ENCODE results near the gene SLC16A2.
A peak's percentile ranks its signal among the peaks of the same experiment; 100 is the strongest.

The SLC16A2 gene

DNA sequence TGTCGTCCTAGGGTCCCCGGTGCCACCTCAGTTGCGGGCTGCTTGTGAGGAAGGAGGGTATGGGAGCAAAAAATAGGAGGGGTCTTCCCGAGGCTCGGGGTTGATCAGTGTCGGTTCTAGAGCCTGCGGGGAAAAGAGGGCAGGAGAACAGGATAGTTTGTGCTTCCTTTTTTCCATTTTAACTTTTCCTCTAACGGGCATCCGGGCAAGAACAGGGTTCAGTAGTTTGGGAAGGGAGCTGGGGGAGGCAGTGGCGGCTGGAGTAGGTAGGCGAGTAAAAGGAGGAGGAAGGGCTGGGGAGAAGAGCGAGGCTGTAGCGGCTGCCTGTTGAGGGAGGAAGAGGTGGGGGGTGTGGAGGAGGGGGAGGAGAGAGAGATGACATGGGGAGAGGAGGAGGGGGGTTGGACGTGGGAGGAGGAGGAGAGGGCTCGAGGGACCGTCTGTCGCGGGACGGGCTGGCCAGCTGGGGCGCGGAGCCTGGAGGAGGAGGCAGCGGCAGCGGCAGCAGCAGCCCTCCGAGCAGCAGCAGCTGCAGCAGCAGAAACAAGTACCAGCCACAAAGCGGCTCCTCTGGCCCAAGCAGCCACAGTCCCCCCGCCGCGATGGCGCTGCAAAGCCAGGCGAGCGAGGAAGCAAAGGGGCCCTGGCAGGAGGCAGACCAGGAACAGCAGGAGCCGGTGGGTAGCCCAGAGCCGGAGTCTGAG, at the start of gene SLC16A2:
SLC16A2 (plus strand) TSS at position 458 of the 704 bp plus-strand sequence; CDS start at position 603, 145 bp downstream.
- DNase-seq (ENCODE audit: low read depth in 2 of 2), result no peak

DNA sequence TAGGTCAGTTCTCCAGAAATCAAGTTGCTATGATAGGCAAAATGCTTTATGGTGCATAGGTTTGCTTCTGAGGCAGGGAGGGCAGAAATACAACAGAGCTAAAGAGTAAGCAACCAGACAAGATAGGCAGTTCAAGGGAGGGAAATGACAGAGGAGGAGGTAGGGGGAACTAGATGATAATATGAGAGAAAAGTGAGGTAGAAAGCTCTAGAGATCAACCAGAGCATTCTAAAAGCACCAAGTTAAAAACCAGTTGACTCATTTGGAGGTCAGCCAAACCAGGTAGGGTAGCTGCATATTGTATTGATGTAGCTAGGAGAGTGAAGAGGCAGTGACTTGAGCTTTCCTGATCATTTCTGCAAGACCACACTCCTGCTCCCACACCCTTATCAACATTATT, 49.0 kb upstream of the SLC16A2 start:
- DNase-seq (ENCODE audit: low read depth in 2 of 2), result no peak

DNA sequence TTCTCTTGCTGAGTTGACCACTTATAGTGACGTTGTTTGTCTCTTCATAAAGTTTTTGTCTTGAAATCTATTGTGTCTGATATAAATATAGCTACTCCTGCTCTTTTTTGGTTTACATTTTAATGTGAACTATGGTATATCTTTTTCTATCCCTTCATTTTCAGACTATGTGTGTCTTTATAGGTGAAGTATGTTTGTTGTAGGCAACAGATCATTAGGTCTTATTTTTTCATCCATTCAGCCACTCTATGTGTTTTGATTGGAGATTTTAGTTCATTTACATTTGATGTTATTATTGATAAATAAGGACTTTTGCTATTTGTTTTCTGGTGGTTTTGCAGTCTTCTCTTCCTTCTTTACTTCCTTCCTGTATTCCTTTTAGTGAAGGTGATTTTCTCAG, 44.0 kb upstream of the SLC16A2 start:
- no peak for DNase-seq (ENCODE audit: low read depth in 2 of 2)

DNA sequence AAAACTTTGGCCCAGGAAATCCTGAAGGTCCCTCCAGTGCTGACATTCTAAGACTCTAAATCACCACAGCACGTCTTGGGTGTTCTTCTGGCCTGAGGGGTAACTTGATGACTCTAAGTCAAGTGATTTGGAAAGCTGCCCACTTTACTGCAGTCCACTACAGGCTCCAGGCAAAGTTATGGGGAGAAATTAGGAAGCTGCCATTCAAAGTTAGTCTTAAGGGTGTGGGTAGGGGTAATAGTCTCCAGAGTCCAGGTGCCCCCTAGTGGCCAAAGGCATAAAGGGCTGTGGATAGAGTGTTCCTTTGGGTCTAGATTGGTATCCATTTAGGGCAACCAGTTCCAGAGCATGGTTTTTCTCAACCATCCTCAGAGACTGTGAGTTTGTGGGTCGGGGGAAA, 38.7 kb upstream of the SLC16A2 start:
- DNase-seq (ENCODE audit: low read depth in 2 of 2), result peak; percentile 7 to 22

DNA sequence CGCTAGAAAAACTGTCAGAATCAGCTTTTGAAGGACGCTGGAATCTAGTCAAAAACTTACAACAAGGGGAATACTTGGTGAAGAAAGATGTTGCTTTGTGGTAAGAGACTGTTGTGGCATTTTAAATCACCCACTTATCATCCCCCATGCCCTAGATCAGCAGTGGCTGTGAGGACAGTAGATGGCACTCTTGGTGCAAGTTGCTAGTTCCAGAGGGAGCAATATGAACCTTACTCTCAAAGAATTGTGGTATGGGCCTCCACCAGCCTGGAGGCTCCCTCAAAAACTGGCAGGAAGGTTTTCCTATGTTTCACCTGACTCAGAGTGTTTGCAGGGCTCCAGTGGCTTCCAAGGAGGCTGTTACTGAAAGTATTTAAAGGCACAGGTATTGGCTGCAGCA, 37.7 kb upstream of the SLC16A2 start:
- no peak for DNase-seq (ENCODE audit: low read depth in 2 of 2)

DNA sequence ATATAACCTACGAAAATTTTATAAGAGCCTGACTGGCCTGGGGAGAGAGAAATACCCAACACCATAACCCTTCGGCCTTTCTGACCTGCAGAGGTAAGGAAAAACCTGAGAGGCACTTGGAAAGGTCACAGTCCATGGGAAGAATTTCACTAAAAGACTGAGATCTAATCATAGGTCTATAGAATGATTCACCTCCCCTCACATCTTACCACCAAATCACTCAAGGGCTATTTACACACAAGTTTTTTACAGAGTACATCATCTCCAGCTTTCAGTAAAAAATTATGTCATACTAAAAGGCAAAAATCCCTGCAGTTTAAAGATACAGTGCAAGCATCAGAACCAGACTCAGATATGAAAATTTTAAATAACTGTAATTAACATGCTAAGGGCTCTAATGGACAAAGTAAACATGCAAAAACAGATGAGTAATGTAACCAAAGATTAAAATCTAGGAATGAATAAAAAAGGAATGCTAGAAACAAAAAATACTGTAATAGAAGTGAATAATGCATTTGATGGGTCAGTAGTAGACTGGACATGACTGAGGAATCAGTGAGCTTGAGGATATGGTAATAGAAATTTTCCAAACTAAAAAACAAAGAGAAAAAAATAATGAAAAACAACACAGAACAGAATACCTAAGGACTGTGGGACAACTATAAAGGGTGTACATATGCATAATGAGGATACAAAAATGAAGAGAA, 32.1 kb upstream of the SLC16A2 start:
- no peak for DNase-seq (ENCODE audit: low read depth in 2 of 2)

DNA sequence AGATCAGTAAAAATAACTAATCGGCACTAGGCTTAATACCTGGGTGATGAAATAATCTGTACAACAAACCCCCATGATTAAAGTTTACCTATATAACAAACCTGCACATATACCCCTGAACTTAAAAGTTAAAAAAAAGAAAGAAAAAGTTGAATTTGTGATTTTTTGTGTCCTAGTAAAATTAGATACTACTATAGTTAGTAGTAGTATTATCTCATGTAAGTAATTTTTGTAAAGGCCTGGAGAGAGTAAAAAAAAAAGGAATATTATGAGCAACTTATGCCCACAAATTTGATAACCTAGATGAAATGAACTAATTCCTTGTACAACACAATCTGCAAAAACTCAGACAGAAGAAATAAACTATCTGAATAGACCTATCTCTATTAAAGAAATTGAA, 25.7 kb upstream of the SLC16A2 start:
- no peak for DNase-seq (ENCODE audit: low read depth in 2 of 2)

DNA sequence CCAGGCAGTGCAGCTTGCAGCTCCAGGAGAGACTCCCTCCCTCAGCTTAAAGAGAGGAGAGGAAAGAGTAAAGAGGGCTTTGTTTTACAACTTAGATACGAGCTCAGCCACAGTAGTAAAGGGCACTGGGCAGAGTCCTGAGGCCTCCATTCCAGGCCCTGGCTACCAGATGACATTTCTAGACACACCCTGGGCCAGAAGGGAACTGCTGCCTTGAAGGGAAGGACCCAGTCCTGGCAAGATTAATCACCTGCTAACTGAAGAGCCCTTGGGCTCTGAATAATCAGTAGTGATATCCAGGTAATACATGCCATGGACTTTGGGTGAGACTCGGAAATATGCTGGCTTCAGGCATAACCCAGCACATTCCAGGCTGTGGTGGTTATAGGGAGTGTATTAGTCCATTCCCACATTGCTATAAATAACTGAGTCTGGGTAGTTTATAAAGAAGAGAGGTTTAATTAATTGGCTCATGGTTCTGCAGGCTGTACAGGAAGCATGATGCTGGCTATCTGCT, 15.3 kb upstream of the SLC16A2 start:
- no peak for DNase-seq (ENCODE audit: low read depth in 2 of 2)

DNA sequence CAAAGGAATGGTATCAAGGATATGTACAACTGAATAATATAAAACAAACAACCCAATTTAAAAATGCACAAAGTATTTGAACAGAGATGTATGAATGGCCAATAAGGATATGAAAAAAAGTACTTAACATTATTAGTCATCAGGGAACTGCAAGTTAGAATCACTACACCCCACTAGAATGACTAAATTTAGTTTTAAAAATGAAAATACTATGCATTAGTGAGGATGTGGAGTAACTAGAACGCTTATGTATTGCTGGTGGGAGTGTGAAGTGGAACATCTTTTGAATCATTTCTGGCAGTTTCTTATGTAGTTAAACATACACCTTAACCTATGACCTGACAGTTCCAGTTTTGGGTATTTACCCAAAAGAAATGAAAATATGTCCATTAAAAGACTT, 13.0 kb upstream of the SLC16A2 start:
- no peak for DNase-seq (ENCODE audit: low read depth in 2 of 2)

DNA sequence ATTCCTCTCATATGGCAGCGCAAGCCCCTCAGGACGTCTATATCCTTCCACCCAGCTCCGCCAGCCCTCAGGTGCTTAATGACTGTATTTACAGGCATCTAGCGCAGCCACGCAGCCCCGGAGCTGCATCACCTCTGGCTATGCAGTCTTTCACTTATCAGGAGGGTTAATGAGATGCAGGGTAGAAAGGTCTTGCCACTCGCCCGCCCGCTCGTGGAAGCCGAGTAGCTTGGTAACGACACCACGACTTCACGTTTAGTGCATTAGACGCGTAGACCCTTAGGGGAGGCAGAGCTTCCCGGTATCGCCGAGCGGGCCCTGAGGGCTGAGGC, 1.5 kb upstream of the SLC16A2 start:
- no peak for DNase-seq (ENCODE audit: low read depth in 2 of 2)

DNA sequence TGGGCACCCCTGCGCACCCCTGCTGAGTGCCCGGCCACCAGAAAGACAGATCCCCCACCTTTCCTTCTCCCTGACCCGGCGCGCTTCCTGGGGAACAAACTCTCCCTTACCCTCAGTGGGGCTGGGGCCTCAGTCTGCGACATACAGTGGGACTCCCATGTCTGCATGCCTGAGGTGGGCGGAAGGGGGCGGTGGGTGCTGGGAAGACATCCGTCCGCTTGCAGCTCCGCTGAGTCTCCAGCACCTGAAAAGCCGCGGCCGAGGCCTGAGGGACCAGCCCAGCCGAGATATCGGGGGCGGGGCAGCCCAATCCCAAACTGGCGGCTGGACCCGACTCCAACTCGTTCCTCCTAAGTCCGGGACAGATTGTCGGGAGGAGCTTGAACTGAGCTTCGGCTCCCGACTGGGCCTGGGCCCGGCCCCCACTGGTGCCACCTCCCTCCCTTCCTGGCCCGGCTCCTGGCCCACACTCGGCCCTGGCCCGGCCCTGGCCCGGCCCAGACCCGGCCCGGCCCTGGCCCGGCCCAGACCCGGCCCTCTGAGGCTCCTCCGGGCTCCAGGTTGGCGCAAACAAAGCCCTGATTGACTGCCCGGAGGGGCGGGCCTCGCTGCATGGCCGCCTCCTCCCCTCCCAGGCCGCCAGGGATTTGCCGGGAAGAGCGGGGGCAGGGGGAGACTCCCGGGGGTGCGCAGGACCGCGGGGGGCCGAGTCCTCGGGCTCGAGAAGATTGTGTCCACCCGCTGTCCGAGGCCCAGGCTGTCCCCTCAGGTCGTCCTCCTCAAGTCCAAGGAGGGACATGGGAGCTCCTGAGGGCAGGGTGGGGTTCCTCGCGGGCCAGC, 877 bp upstream of the SLC16A2 start:
- no peak for DNase-seq (ENCODE audit: low read depth in 2 of 2)

DNA sequence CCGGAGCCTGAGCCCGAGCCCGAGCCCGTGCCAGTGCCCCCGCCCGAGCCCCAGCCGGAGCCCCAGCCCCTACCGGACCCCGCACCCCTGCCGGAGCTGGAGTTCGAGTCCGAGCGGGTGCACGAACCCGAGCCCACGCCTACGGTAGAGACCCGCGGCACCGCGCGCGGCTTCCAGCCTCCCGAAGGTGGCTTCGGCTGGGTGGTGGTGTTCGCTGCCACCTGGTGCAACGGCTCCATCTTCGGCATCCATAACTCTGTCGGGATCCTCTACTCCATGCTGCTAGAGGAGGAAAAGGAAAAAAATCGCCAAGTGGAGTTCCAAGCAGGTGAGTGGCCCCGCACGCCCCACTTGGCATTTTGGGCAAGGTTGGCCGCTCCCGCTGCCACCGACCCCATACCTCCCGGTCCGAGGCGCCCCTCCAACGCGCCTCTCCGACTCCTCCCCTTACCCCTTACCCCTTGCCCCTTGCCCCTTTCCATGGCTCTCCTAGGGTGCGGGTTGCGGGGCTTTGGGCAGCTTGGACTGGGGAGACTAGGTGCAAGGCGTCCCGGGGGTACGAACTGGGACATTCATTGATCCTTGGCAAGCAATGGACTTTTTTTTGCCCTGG, 553 bp downstream of the SLC16A2 start:
- DNase-seq (ENCODE audit: low read depth in 2 of 2), result no peak

DNA sequence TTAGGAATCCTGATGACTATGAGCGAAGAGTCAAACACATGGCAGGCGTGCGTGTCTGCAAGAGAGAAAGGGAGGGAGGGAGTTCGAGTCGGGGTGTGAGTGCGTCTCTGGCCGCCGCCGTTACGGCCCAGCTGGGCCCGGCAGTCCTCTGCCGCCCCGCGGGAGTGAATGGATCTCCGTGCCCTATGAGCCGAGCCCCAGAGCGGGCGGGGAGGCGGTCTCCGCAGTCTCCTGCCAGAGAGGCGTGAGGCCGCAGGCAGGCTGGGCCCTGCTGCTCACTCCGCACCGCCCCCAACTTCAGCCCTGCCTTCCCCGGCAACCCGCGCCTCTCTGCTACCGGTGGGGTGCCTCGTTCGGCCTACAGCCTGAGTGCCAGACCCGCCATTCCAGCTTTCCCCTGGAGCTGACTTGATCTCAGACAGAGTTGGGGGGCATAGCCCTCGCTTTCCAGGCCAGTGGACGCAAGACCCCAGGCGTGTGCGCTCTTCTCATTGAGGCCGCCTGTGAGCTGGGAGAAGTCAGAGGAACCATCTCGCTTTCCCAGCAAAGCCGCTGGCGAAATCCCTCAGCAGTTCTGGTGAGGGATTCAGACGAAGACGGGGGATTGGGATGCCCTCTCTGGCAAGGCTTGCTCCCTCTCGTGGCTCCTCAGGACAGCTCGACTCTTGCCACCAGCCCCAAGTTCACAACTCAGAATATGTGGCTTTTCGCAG, 1.4 kb downstream of the SLC16A2 start:
- no peak for DNase-seq (ENCODE audit: low read depth in 2 of 2)

DNA sequence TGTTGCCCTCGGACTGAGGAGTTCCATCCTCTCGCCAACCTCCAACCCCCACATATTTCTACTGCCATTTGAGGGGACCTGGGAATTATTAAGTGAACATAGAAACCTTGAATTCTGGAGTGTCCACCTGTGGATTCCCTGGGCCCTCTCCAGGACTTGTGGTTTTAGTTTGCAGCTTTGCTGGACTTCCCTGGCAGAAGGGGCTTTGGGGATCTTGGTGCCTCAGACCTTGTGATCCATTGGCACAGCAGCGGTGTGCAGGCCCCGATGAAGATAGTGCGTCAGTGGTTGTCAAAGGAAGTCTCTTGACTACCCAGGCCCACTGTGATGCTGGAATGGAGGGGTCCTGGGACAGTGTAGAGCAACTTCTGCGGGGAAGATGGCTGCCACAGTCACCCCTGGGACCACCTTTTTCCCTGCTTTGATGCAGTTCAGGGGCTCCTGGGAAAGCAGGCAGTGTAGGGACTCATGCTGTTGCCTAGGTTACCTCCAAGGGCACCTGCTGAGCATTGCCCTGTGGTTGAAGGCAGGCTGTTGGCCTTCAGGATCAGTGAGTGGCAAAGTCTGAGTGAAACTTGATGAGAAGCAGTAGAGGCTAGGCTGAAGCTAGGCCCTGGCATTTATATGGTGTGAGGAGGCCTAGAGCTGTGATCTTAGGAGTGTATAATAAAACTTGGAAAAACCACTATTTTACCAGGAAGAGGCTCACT, 2.2 kb downstream of the SLC16A2 start:
- DNase-seq (ENCODE audit: low read depth in 2 of 2), result no peak

DNA sequence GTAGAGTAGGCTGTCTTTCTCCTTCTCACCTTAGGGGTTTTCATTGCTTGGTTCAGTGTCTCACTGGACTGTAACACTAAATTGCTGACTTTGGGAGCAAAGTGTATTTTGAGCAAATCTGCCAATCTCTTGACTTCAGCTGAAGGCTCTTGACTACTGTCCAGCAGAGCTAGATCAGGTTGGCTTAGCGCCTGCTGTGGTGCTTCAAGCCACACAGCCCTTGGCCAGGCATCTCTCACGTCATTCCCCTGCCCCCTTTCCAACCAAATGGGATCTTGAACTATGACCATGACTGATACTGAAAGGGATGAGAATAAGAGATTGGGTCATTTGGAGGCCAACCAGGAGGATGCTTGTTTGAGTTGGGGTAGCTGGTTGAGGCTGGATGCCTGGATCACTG, 4.8 kb downstream of the SLC16A2 start:
- DNase-seq (ENCODE audit: low read depth in 2 of 2), result no peak

DNA sequence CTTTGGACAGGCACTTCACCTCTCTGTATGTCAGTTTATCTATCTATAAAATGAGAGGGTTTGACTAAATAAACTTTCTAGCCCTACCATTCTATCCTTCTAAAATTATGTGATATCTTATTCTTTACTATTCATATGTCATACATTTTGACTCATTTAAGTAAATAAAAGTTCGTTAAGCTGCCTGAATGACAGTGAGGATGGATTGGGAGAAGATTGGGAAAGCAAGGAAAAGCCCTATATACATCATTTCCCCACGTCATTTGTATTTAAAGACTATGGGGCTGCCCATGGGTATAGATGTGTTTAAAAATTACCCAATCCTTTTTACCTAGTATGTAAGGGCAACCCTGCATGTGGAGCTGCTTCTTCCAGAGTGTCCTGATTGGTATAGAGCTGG, 5.3 kb downstream of the SLC16A2 start:
- no peak for DNase-seq (ENCODE audit: low read depth in 2 of 2)

DNA sequence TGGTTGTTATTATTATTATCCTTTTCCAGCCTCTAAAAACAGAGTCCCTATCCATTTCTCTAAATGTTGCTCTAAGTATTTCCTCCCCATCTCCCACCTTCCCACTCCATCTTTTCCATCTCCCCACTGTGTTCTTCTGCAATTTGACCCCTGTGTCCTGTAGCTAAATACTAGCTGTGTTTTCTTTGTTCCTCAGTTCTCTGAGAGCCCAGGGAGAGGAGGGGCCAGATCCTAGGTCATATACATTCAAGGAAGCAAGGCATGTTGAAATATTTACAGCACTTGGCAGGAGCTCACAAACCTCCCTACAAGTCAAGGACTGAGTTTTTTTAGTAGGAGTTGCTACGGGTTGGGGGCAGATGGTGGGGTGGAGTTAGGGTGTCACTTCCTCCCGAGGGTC, 10.5 kb downstream of the SLC16A2 start:
- no peak for DNase-seq (ENCODE audit: low read depth in 2 of 2)

DNA sequence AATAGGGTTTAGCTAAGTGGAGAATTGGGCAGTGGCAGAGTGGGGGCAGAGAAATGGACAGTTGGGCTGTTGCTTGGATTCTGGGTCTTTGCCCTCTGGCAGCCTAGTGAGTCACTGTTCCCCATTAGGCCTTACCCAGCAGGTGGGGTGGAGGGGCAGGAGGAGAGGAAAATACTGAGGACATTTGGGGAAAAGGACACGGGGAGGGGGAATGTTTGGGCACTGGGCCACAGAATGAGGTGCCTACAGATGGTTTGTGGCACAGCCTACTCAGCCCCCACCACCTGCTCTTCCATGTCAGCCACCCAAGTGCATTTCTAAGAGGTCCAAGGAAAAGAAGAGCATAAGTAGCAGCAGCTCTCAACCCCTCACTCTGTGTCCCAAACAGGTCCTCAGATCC, 13.0 kb downstream of the SLC16A2 start:
- DNase-seq (ENCODE audit: low read depth in 2 of 2), result no peak

DNA sequence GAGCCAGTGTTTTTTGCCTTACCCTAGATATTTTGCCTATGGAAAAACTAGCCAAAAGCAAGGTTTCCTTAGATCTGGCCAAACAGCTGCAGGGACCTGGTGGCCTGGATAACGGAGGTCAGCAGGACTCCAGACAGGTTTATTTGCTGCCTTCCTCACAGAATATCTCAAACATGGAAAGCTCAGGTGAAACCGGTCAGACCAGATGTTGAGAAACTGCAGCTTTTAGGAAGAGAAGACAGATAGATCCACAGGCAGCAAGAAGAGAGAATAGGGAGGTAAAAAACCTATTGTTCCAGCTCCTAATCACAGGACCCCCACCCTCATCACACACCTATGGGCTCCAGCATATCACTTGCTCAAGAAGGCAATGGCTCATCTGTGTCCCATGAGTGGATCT, 16.2 kb downstream of the SLC16A2 start:
- no peak for DNase-seq (ENCODE audit: low read depth in 2 of 2)

DNA sequence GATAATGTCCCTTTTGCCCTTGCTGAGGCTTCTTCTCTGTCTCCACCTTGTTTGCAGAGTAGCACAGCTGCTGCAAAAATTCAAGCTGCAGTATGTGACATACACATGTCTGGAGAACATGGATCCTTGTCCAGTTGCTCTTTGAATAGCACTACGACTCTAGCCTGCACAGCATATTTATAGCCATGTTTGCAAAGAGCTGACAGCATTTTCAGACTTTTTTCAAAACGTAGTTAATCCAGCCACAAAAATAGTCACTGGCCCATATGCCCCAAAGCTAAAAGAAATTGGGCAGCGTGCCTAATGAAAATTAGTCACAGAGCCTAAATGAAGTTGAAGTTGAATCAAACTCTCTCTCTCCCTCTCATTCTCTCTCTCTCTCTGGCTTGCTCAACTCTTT, 17.5 kb downstream of the SLC16A2 start:
- no peak for DNase-seq (ENCODE audit: low read depth in 2 of 2)

DNA sequence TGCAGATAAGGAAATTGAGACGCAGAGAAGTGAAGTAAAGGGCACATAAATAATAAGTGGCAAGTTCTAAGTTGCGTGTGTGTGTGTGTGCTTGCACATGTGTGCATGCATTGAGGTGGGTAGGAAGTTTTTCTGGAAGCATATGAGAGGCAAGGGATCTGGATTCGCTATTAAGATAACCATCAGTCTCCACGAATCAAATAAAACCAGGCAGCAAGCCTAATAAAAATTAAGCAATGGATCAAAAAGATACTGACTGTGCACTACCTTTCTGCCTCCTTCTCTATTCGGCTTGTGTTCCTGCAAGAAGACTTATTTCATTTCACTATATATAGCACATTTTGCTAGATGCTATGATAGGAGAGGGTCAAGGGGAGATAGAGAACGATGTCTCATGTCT, 23.8 kb downstream of the SLC16A2 start:
- DNase-seq (ENCODE audit: low read depth in 2 of 2), result no peak
